Activated CD8-positive, alpha-beta memory T cell treated with anti-CD3 and anti-CD28 coated beads for 24 hours (primary cell): ENCODE measurements around the gene RNF224.
"Not testable (repeated sequence)": the region's sequence is repeated elsewhere in the genome, so short reads cannot be mapped to it uniquely, and the experiment has no call there.

Experiments
- DNase-seq: peaks from one replicate; pipeline ENCODE4 v3.0.0-alpha.2; 2020

RNF224 gene

DNA sequence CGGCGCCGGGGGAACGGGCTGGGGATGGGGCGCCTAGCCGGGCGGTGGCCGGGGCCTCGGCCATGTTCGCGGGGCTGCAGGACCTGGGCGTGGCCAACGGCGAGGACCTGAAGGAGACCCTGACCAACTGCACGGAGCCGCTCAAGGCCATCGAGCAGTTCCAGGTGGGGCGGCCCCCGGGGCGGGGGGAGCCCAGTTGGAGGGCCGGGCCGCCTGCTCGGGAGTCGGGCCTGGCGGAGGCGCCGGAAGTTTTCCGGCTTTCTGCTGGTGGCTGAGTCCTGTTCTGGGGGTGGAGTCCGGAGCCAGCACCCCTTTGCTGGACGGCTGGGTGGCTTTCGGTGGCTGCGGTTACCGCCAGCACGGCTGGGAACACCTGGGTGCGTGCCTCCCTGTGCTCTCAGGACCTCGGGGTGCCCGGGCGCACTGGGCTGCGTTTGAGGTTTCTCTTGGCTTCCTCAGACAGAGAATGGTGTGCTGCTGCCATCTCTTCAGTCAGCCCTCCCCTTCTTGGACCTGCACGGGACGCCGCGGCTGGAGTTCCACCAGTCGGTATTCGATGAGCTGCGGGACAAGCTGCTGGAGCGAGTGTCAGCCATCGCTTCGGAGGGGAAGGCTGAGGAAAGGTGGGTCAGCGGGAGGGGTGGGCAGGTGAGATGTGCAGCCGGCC lies 28.3 kb downstream of the RNF224 start:
- DNase-seq: no peak

DNA sequence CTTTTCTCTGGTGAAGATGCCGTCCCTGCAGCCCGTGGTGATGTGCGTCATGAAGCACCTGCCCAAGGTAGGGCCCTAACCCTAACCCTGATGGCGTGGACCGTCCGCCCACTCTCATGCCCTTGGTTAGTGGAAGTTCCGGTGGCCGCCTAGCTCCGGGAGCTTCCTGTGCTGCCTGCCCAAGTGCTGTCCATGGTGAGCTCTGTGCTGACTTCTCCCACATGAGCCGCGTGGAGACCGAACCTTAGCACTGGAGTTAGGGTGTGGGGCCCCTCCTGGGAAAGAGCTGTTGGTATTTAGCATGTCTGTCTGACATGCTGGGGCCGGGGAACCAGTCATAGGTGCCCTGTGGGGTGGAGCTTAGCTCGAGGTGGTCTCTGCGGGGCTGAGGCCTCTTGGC lies 29.1 kb downstream of the RNF224 start:
- DNase-seq: no peak

GRCh38 chr9:137256856-137257255 lies 29.6 kb downstream of the RNF224 start:
- DNase-seq: no peak

- DNase-seq: not testable (repeated sequence)
These were observed 35.0 kb downstream of the RNF224 start for GRCh38 chr9:137262173-137262908.

GRCh38 chr9:137262909-137263285 lies 35.6 kb downstream of the RNF224 start:
- no peak for DNase-seq

DNA sequence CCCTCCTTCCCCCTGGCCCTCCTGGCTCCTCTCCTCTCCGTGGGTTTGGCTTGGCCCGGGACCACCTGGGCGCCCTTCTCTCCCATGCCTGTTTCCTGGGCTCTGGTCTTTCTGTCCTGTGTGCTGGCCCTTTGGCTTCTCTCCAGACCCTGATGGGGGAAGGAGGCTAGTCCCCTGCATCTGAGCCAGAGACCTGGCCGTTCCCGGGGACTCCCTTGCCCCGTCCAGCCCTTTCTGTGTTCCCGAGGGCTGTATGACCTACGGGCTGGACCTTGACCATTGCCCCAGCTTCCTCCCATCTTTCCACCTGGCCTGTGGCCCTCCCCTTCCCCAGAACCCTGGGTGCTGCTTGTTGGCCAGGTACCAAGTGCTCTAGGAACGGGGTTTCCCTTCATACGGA lies 36.2 kb downstream of the RNF224 start:
- no peak for DNase-seq

- DNase-seq: no peak
These were observed 36.8 kb downstream of the RNF224 start for GRCh38 chr9:137264067-137264466.

GRCh38 chr9:137265496-137266161 lies 38.3 kb downstream of the RNF224 start:
- no peak for DNase-seq

DNA sequence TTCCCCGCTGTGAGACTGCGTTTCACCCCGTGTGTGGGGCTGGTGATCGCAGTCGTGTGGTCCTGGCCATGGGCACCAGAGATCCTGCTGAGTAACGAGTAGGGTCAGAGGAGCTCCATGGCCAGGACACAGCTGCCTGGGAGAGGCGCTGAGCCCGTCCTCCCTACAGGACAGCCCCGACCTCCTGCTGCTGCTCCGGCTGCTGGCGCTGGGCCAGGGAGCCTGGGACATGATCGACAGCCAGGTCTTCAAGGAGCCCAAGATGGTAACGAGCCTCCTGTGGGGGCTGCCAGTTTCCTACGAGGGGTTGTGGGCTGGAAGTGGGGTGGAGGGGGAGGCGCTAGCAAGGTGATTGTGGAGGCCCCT lies 38.8 kb downstream of the RNF224 start:
- DNase-seq: no peak

DNA sequence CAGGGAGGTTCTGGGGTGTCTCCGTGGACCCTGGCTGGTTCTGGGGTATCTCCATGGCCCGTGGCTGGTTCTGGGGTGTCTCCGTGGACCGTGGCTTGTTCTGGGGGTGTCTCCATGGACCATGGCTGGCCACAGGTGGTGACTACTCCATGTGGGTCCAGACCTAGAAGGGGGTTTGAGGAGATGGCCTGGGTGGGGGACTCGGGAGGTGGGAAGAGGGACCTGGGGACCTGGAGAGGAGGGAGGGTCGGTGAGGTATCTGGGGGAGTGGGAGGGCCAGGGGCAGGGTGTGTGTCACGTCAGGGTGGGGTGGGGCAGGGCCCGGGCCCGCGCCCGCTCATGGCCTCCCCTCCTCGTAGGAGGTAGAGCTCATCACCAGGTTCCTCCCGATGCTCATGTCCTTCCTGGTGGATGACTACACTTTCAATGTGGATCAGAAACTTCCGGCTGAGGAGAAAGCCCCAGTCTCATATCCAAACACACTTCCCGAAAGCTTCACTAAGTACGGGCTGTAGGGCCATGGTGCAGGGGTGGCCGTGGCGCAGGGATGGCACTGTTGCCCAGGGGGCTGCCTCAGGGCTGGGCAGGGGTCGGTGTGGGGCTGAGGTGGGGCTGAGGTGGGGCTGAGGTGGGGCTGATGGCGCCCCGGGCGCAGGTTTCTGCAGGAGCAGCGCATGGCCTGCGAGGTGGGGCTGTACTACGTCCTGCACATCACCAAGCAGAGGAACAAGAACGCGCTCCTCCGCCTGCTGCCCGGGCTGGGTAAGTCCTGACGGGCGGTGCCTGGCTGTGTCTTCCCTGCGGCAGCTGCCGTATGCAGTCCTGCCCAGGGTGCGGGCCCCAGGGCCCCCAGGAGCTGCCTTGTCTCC lies 39.5 kb downstream of the RNF224 start:
- no peak for DNase-seq

DNA sequence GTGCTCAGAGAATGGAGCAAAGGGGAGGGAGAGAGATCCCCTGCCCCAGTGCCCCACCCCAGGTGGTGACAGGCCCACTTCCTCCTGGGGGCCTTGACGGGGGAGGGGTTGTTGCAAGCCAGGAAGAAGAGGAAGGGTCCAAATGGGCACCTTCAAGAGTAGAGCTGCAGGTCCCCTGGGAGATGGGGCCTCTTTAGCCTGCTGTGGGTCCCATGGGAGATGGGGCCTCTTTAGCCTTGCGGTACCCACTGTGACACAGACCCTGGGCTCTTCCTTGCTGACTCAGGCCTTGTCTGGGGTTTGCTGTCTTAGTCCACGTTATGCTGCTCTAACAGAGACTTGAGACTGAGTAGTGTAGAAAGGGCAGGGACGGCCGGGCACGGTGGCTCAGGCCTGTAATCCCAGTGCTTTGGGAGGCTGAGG lies 40.6 kb downstream of the RNF224 start:
- no peak for DNase-seq

DNA sequence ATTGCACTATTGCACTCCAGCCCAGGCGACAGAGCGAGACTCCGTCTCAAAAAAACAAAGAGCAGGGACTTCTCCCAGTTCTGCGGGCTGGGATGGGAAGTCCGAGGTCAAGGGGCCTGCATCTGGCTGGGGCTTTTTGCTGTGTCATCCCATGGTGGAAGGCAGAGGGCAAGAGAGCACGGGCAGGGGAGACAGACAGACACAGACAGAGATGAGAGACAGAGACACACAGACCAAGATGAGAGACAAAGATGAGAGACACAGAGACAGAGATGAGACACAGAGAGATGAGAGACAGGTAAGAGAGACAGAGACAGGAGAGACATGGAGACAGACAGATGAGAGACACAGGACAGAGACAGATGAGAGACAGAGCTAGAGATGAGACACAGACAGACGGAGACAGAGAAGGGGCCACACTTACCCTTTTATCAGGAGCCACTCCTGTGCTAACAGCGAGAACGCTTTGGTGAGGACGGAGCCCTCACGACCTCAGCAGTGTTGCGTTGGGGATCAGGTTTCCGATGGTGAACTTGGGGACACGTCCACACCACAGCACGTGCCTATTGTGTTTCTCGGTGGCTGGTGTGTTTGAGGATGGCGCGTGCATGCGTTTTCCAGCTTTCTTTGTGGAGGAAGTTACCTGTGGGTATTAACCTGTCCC lies 41.4 kb downstream of the RNF224 start:
- DNase-seq: no peak

GRCh38 chr9:137269231-137269772 lies 42.0 kb downstream of the RNF224 start:
- no peak for DNase-seq

GRCh38 chr9:137270929-137271695 lies 43.8 kb downstream of the RNF224 start:
- DNase-seq: no peak

GRCh38 chr9:137271696-137272076 lies 44.4 kb downstream of the RNF224 start:
- DNase-seq: no peak

GRCh38 chr9:137272241-137273094 lies 45.2 kb downstream of the RNF224 start:
- no peak for DNase-seq

DNA sequence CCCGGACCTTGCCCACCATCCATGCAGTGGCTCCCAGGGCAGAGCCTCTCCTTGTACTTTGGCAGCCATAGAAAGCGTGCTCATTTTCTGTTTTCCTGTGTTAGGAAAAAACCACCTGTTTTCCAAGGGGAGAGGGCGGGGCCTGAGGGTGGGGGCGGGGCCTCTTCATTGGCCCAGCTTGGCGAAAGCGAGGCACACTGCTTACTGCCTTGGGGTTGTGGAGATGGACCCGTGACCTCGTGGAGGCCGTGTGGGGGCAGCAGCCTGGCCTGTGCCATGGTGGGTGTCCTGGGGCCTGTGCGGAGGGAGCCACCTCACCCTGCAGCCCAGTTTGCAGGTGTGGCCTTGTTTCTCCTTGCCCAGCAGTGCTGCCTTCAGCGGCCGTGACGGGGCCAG lies 45.8 kb downstream of the RNF224 start:
- DNase-seq: no peak

- DNase-seq: no peak
These were observed 46.5 kb downstream of the RNF224 start for GRCh38 chr9:137273611-137274320.

GRCh38 chr9:137275203-137275587 lies 47.9 kb downstream of the RNF224 start:
- DNase-seq: no peak
